Epidermal melanocyte (primary cell): ENCODE measurements around the gene SCP2D1.

ENCODE experiments used
- DNase-seq: peaks from one replicate; pipeline ENCODE4 v3.0.0; 2011; ENCODE audit warnings: low spot score; ENCODE audit not compliant: insufficient read length

The SCP2D1 gene

DNA sequence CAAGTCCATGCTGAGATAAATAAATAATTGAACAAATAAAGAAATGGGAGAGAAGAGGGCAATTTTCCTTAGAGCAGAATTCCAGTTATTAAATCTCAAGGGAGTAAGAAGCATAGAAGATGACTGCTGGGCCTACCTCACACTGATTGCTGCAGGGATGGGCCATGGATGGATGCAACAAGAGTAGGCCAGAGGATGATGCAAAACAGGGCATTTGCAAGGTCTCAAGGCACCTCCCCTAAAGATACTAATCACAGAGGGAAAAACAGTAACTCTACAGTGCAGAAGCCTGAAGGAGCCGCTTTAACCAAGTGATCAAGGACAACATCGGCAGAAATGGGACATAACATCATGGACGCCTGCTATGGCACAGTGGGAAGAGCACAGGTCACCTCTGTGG lies 1.7 kb upstream of the SCP2D1 start:
- no peak for DNase-seq

DNA sequence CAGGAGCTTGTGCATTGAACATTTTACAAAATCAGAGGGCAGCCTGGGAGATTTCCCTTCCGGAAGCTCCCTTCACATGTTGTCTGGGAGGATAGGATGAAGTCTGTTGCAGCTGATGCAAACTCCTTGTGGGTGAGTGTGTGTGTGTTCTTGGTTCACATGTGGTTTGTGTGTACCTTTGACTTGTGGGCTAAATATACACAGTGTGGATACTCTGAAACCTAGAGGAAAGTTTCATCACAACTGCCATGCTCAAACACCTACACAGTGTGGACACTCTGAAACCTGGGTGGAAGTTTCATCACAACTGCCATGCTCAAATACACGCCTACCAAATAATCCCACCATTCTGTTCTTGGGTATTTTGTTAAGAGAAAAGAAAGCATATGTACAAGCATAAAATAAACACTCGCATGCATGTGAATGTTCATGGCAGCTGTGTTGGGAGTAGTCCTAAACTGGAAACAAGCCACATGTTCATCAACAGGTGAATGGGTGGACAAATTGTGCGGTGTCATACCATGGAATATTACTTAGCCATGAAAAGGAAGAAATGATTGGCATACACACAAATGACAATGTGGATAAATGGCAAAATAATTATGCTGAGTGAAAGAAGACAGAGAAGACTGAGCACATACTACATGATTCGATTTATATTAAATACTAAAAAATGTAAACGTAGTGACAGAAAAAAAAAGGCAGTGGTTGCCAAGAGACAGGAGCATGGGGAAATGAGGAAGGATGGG lies 1.8 kb downstream of the SCP2D1 start:
- no peak for DNase-seq

DNA sequence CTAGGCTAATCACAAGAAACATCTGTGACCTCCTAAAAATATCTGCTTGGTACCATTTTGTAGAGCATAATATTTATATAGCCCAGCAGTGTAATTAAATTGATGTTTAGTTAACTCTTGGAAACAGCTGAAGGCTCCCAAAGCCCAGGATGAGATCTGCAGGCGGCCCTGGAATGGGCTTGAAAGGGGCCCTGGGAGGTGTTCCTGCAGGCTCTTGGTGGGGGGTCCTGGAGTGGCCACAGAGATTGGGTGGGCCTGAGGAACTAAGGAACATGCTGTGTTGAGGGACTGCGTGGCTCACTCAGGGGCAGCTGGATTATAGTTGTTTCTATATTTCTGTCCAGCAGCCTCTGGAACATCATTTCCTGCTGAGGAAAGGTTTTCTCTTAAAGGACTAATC lies 9.2 kb downstream of the SCP2D1 start:
- DNase-seq: no peak

DNA sequence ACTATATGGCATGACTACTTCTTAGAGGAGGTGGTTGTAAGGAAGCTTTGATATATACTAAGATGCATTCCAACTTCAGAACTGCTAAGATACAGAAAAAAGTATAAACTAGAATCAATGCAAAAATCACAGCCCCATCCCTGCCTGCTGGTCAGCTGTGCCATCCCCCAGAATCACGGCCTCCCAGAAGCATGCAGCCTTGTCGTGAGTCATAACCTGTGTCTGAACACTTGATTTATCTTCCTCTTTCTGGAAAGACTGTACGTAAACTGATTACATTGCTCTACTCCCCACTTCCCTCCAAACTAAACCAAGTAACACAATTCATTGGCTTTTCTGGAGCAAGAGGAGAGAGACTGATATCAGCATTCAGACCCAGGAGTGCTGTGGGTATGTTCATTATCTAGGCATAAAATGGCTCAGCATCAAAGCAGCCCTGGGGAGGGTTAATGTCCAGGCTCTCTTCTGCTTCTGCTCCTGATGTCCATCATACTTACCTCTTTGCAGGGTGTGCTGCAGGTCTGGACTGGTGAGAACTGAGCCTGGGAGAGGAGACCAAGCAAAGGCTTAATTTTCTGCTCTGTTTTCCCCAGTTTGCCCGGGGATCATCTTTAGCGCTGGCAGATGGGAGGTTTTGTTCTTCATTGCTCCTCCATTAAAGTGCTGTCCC lies 18.4 kb downstream of the SCP2D1 start:
- DNase-seq: no peak

DNA sequence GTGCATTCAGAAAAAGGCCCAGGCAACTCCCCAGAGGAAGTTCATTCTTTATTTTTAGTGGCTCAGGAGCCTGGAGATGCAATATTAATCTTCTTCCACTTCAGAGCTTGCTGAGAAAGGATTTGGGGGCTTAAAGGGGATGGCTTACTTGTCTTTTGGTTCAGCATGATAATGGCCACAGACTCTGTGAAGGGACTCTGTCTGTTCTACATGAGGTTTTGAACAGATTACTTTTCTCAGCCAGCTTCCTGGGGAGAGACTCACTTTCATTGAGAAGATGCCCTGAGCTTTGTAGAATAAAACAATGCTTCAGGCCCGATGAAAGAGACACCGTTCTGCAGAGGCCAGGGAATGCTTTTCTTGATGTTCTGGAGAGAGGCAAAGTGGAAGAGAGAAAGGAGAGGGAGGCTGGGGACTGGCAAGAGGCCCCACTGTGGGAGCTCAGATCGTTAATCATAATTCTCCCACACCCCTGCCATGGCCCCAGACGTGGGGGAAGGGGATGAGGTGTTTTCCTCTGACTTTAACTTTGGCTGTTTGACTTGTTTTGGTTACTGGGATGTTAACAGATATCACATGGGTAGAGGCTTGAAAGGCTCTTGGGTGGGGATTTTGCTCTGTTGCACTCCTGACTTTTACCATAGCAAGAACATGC lies 19.1 kb downstream of the SCP2D1 start:
- DNase-seq: no peak

DNA sequence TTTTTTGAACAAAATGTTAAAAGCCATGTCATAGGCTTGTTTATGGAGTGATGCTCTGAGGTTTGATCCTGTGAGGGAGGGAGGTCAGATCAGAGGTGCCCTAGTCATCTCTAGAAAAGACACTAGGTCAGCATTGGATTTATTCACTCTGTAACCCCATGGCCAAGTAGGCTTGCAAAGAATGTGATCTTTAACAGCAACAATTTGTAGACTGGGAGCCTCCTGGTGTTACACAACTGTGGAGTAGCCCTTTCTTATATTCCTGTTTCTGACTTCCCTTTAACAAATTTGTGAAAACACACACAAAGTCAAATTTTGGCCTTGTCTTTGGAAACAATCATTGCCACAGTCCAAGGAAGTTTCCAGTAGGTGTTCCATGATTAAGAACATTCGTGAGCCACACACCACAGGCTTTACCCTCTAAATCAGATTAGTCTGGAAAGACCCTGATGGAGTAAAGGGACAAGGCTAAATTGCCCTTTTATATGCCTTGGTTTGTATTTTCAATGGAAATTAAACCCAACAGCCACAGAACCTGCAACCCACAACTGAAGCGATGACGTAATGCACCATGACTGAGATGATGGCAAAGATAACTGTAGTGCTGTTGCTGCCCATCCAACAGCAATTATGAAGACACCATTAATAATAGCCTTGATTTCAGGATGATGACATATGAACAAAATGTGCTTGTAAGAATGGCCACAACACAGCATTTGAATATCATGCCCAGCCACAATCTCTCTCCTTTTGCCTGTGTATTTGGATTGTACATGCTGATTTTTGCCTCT lies 22.1 kb downstream of the SCP2D1 start:
- DNase-seq: no peak

DNA sequence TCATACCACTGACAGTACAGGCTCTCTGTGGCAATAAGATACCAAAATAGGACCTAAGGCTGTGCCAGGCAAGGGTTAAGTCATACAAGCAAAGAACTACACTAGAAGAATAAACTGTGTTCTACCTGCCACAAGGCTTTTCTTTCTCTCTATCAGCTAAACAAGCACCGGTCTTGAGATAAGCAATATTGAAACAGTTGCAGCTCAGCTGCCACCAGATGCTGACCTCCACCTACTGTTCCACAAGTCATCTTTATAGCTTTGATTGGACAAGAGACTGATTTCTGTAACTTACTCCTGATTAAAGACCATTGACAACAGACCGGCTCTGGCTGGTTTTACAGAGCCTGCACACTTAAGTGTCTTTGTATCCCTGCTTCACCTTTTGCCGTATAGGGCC lies 24.1 kb downstream of the SCP2D1 start:
- DNase-seq: no peak

DNA sequence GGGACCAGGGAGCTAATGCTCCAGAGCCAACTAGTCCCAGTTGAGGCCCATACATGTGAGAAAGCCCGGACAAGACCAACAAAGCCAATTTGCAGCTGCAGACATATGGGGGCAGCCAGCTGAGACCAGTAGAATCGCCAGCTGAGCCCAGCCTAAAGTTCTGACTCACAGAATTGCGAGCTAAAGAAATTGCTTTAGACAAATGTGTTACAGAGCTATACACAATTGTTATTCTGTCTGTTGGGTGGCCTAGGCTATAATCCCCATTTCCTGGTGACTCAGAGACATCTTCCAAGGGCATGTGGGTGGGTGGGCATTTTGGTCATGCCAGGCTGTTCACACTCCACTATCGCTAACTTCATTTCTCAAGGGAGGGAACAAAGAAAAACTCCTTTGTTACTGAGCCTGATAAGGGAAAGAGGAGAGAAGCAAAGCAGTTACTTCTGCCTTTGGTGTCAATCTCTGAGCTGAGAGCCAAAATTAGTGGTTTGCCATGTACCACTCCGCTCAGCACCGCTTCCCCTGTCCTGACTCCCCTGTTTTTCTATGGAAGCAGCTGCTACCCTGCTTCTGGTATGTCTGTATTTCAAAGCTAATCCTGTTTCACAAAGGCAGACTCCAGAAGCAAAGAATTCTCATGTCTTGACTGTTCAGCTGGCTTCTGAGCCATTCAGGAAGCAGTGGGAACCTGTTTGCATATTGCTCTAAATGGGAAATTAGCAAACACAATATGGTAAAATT lies 26.1 kb downstream of the SCP2D1 start:
- DNase-seq: no peak

DNA sequence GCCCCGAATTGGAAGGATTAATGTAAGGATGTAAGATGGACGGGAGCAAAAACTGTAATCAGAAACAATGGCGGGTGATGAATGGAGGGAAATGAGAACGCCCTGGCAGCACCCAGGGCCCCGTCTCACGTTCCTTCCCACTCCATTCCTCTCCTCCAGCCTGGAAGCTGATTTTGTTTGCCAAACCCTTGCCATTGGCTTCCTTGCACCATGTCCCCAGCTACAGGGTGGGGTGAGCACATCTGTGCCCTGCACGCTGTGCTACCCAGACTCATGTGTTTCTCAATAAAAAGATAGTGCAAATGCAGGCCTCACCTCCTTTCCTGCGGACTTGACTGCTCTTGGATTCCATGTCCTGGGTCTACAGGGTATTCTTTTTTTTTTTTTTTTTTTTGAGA lies 26.7 kb downstream of the SCP2D1 start:
- DNase-seq: no peak

DNA sequence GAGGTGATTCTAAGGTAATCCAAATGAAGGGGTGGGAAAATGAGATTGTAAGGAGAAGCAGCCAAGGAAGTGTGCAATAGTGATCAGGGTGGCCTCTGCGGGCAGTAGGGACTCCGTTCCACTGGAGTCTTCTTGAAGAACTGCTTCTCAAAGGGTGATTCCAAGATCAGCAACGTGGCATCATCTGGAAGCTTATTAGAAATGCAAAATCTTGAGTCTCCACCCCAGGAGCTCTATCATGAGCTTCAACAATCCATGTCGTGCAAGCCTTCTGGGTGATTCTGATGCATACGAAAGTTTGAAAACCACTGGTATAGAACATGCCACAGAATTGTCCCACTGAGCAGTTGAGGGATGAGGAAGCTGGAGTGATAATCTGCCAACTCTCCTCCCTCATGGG lies 31.4 kb downstream of the SCP2D1 start:
- DNase-seq: no peak

DNA sequence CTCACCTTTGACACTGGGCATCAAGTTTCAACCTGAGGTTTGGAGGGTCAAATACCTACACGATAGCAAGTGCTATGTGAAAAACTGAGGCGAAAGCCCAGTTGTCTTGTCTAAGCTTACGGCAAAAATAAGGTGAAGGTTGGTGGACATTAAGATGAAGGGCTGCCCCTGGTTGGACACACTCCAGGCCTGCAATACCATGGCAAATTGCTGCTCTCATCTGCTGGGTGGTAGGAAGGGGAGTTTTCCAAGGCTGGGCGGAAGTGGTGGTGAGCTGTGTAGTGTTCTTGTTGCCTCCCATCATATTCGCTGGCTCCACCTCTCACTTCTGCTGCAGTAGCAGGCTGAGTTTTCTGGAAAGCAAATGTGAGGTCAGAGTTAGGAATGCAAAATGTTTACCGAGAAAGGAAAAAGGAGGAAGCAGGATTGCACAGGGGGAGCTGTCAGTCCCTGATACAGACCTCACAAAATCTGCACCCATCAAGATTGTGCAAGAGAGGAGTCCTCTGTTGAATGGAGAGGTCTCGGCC lies 33.7 kb downstream of the SCP2D1 start:
- DNase-seq: no peak

DNA sequence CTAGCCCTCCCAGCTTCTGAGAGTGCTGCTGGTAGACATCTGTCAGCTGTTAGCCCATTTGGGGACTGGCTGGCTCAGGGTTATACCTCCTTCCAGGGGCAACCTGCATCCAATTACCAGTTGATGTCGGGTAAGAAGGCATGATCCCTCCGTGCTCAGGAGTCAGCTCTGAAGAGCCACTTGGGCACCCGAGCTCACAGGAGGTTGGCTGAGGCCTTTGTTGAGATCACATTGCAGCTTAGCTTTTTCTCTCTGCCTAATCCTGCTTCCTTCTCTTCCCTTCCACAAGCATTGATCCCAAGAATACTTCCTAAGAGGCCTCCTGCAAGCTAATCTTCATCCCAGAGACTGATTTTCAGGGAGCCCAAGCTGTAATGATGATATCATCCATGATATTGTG lies 35.5 kb downstream of the SCP2D1 start:
- DNase-seq: no peak

DNA sequence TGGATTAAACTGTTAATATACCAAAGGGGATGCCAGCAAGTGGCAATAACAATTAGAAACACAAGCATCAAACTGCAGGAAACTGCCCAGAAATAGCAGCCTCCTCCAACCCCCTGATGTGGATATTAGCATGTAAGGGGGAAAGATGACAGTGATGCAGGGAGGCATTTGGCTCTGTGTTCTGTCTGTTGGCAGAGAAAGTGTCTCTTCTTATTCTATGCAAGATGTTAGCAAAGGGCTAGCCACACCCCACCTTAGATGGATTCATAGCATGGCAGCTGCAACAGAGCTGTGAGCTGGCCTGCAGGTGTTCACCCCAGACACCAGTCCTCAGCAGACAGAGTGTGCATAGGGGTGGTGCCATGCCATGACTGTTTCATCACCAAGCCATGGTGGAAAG lies 38.0 kb downstream of the SCP2D1 start:
- no peak for DNase-seq

DNA sequence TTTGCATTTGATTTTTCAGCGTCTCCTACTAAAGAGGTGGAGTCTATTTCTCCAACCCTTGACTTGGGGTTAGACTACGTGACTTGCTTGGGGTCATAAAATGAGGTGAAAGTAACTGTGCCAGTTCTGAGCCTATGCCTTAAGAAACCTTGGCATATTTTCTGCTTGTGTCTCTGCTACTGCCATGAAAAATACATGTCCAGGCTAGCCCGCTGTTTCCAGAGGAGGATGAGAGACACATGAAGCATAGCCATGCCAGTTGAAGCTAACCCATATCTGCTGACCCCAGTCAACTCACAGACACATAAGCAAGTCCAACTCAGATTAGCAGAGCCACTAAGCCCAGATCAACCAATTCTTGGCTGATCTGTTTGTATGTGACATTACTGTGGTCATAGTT lies 38.7 kb downstream of the SCP2D1 start:
- no peak for DNase-seq

DNA sequence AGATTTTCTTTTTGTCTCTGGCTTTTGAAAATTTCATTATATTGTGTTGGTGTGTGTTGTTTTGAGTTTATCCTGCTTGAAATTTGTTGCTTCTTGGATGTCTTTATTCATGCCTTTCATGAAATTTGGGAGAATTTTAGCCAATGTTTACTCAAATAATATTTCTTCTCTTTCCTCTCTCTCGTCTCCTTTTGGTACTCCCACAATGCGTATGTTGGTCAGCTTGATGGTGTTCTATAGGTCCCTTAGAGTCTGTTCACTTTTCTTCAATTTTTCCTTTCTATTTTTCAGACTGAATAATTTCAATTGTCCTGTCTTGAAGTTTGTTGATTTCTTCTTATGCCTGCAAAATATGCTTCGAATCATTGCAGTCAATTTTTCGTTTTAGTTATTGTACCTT lies 39.6 kb downstream of the SCP2D1 start:
- no peak for DNase-seq

DNA sequence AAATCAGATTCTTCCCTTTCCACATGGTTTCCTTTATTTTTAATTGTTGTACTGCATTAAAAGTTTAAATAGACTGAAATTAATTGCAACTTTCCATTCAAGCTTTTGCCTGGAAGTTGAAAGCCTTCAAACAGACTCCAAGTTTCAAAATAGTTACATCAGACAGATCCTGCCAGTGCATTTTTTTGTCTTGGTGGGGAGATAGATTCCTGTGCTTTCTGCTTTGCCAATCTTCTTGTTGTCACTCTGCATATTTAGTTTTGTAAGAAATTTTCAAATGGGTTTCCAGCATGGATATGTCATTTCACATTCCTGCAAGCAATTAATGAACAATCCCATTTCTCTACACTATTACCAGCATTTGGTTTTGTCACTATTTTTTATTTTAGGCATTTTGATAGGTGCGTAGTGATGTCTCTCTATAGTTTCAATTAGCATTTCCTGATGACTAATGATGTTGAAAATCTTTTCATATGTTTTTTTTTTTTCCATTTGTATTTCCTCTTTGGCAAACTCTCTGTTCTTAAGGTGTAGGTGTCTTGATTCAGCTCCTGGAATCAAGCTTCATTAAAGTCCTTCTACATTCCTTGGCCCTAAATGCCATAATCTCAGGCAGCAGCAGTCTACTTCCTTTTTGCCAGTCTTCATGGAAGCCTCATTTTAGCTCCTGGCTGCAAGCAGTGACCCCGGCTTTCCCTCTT lies 40.5 kb downstream of the SCP2D1 start:
- DNase-seq: no peak

DNA sequence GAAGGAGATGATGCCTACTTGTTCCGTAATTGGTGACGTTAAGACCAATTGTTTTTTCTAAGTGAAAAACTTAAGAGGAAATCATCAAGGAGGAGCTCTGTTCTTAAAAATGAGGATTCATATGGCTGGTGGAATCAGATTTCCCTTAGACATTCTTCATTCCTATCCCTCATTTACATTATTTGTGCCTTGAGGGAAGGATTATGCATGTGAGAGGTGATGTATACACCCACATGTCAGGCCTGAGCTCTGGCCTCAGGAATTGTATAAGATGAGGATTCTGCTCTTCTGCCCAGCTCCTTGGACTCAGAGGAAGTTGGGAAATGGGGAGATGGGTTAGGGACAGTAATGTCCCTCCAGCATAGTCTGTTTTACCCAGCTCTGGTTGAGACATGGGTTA lies 42.3 kb downstream of the SCP2D1 start:
- no peak for DNase-seq

DNA sequence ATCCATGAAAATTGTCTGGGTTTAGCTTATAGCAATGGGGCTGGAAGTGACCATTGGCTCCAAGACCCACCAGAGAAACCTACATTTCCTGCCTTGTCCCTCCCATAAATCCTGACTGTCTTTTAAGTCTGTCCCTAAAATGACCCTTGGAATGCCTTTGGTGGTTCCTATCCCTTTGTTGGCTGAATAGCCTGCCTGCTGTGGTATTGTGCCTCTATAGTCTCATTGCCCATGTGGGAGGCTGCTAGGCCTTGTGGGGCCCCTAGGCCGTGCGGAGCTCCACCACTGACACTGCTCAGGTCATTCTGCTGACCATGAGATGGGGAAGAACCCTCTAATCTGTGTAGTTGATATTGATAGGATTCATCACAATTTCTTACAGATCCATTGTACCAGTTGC lies 43.3 kb downstream of the SCP2D1 start:
- no peak for DNase-seq

DNA sequence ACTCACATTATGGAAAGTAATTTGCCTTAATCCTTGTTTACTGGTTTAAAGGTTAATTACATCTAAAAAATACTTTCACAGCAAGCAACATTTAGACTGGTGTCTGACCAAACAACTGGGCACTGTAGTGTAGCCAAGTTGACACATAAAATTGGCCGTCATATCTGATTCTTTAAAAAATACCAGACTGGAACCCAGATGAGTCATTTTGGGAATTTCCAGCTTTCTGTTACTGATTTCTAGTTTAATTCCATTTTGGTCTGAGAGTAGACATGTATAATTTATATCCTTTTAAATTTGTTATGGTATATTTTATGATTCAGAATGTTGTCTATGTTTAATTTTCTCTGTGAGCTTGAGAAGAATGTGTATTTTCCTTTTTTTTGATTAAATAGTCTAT lies 44.1 kb downstream of the SCP2D1 start:
- DNase-seq: no peak

DNA sequence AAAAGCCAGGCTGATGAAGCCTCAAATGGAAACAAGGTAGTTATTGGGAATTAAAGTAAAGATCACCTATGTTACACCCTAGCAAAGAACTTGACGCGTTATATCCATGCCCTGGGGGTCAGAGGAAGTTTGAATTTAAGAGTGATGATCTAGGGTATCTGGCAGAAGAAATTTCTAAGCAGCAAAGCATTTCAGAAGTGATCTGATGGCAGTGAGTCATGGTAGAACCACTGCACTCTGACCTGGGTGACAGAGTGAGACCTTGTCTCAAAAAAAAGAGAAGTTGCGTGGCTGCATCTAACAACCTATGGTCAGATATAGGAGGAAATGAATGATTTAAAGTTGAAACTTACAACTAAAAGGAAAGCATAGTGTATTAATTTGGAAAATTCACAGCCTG lies 45.2 kb downstream of the SCP2D1 start:
- DNase-seq: no peak
